ENCODE results near the gene CLP1.

The CLP1 gene

GRCh38 chr11:57657194-57658022, at the start of gene CLP1:
CLP1 (plus strand) TSS chr11:57657762; CDS start chr11:57659477, 1,715 bp downstream.
- peak; percentile 87 for DNase-seq

- DNase-seq = no peak
Observed at GRCh38 chr11:57610170-57610569, 47.4 kb upstream of the CLP1 start.

GRCh38 chr11:57614234-57614772, 43.3 kb upstream of the CLP1 start:
- DNase-seq = no peak

- no peak for DNase-seq
Observed at GRCh38 chr11:57615308-57615707, 42.3 kb upstream of the CLP1 start.

GRCh38 chr11:57616595-57616994, 41.0 kb upstream of the CLP1 start:
- no peak for DNase-seq

GRCh38 chr11:57618438-57618837, 39.1 kb upstream of the CLP1 start:
- no peak for DNase-seq

GRCh38 chr11:57619331-57619730, 38.2 kb upstream of the CLP1 start:
- DNase-seq = no peak

- DNase-seq = no peak
Observed at GRCh38 chr11:57620467-57620866, 37.1 kb upstream of the CLP1 start.

- DNase-seq = no peak
Observed at GRCh38 chr11:57622263-57622662, 35.3 kb upstream of the CLP1 start.

- no peak for DNase-seq
Observed at GRCh38 chr11:57624864-57625263, 32.7 kb upstream of the CLP1 start.

GRCh38 chr11:57626895-57627294, 30.7 kb upstream of the CLP1 start:
- DNase-seq = no peak

- no peak for DNase-seq
Observed at GRCh38 chr11:57630171-57630570, 27.4 kb upstream of the CLP1 start.

GRCh38 chr11:57632116-57632515, 25.4 kb upstream of the CLP1 start:
- no peak for DNase-seq

GRCh38 chr11:57633394-57634070, 24.0 kb upstream of the CLP1 start:
- no peak for DNase-seq

GRCh38 chr11:57634311-57634710, 23.3 kb upstream of the CLP1 start:
- no peak for DNase-seq

GRCh38 chr11:57635246-57635645, 22.3 kb upstream of the CLP1 start:
- DNase-seq = no peak

- no peak for DNase-seq
Observed at GRCh38 chr11:57637626-57638004, 19.9 kb upstream of the CLP1 start.

GRCh38 chr11:57638005-57638781, 19.4 kb upstream of the CLP1 start:
- DNase-seq = no peak

- DNase-seq = no peak
Observed at GRCh38 chr11:57638811-57639320, 18.7 kb upstream of the CLP1 start.

GRCh38 chr11:57639321-57640067, 18.1 kb upstream of the CLP1 start:
- no peak for DNase-seq

- DNase-seq = no peak
Observed at GRCh38 chr11:57640068-57640800, 17.3 kb upstream of the CLP1 start.

Data from NCI-H1436 treated with DMSO at 0.1 percent for 48 hours (cell line).